Psoas muscle (tissue), 8 donors: ENCODE measurements around the gene B4GALT2. TPM values are rescaled to one million over a fixed set of nuclear protein-coding genes. Genes with fewer than 3 reads are reported as not detected.
A peak's percentile ranks its signal among the peaks of the same experiment; 100 is the strongest.

ENCODE experiments used
- ATAC-seq, 4 donors: fragments of 200-7000 bp; cut with Tn5 transposase; one replicate each; pipeline ENCODE4 v1.9.1; 2020; ENCODE audit warnings: moderate library complexity in 3 of 4, mild to moderate bottlenecking in 2 of 4
- DNase-seq, 2 donors: peaks; one replicate each; pipeline ENCODE4 v3.0.0-alpha.2; 2020
- H3K27ac ChIP-seq: fragments of 200-600 bp; one replicate; pipeline ENCODE4 v1.8.0; 2022
- H3K27me3 ChIP-seq, 3 donors: fragments of 200-600 bp in 1 of 3; one replicate each; pipeline versions ENCODE4 v1.6.1 to v1.8.0; 2013 to 2022; ENCODE audit warnings: low read length in 2 of 3, mild to moderate bottlenecking in 2 of 3, moderate library complexity in 1 of 3; ENCODE audit not compliant: insufficient read depth in 3 of 3
- H3K36me3 ChIP-seq, 2 donors: fragments of 200-600 bp in 1 of 2; one replicate each; pipeline versions ENCODE4 v1.6.1 to v1.8.0; 2013 to 2022; ENCODE audit warnings: low read depth in 1 of 2, mild to moderate bottlenecking in 1 of 2, moderate library complexity in 1 of 2; ENCODE audit not compliant: insufficient read depth in 1 of 2
- H3K4me1 ChIP-seq: fragments of 200-600 bp; one replicate; pipeline ENCODE4 v1.8.0; 2022
- H3K4me3 ChIP-seq: fragments of 200-600 bp; one replicate; pipeline ENCODE4 v1.8.0; 2022; ENCODE audit warnings: mild to moderate bottlenecking
- H3K9me3 ChIP-seq: fragments of 200-600 bp; one replicate; pipeline ENCODE4 v1.8.0; 2022
- CTCF ChIP-seq: fragments of 200-600 bp; IDR thresholded peaks from one replicate; pipeline ENCODE4 v1.8.0; 2022; ENCODE audit warnings: antibody characterized with exemption
- WGBS, 3 donors: extraction: QIAGEN DNeasy Blood & Tissue Kit; methylation state at CpG; one replicate each; pipeline versions ENCODE4 v1.1.6 to v1.1.7; 2013; 5-methylcytosine and 5-hydroxymethylcytosine counted together
- intact Hi-C, 2 donors: fragments of 100-400 bp; cut with DNase I; formaldehyde crosslinking; loops; one replicate each; pipeline versions ENCODE4 v1.11.0 to v1.14.2; 2022
- polyA plus RNA-seq, 3 donors: library from polyadenylated mRNA; stranded (reverse); fragments of 200-250 nt; gene quantifications; one replicate each; pipeline ENCODE4 v1.2.3, GENCODE V29; 2013
- total RNA-seq, 4 donors: library from RNA; stranded (reverse); fragmentation: NEBNext Ultra II Directional in 2 of 4; extraction: Animal tissue kit (Norgen Biotek cat#: 25700) in 2 of 4; gene quantifications; one replicate each; pipeline versions ENCODE4 v1.2.1 to v1.2.4, GENCODE V29; 2021 to 2023
- donor health status: healthy with polysubstance abuse.
- donor health status: DM: no; HTN: no; CAD: no; lungs with moderate emphysema.
- donor health status: Bipolar disorder and iron deficiency.
- donor health status: healthy.
- donor health status: DM: yes; HTN: yes; CAD: no.
- donor health status: DM: no; HTN: no; CAD: no.
- donor health status: DM: no; HTN: no; CAD: no.
- donor health status: DM: yes; HTN: yes; CAD: no.

Gene B4GALT2
- total and polyA plus RNA-seq, 7 donors, result 33.5 to 81.0 (median 54.9) TPM

- Histone ChIP-seq H3K36me3 (peaks cover 2 to 41% of the 10 kb centered on the region in 2 donors), H3K27ac (peak overlapping the region; percentile 97), H3K4me1 (peaks cover 28% of the 10 kb centered on the region), H3K27me3 (no peaks in the 10 kb centered on the region), H3K9me3 (no peaks in the 10 kb centered on the region), H3K4me3 (peak overlapping the region; percentile 99)
- DNase-seq, result no peak
- ATAC-seq, result no peak
- intact Hi-C loops, result loop anchor here in 1 of 2 donors (2.0 kb wide), 1 partner anchor 20 kb away; no protein-coding TSS in a partner anchor
- 38 to 53% (median 43%) methylated on average over 5 of the region's 5 CpGs for WGBS, 3 donors
- no peak for TF ChIP-seq CTCF
Observed at GRCh38 chr1:43970502-43970901, 8.5 kb upstream of the B4GALT2 start.

- H3K27me3 ChIP-seq, result no peaks in the 10 kb centered on the region
- H3K4me1 ChIP-seq, result peaks cover 32% of the 10 kb centered on the region
- intact Hi-C loops, result loop anchor here in 1 of 2 donors (2.0 kb wide), 1 partner anchor 20 kb away; no protein-coding TSS in a partner anchor
Observed at GRCh38 chr1:43970911-43971310, 8.1 kb upstream of the B4GALT2 start.

GRCh38 chr1:43971336-43971980, 7.6 kb upstream of the B4GALT2 start:
- 64 to 82% (median 68%) methylated on average over 17 of the region's 17 CpGs for WGBS, 3 donors
- intact Hi-C loops, result loop anchor here in 1 of 2 donors (2.0 kb wide), 1 partner anchor 21 kb away; no protein-coding TSS in a partner anchor
- H3K4me1 ChIP-seq, result peaks cover 38% of the 10 kb centered on the region
- H3K36me3 ChIP-seq, result peaks cover 2 to 37% of the 10 kb centered on the region in 2 donors
- ATAC-seq (peak; percentile 38 to 53 (median 48)), DNase-seq (peak; percentile 63 to 88)
- no peaks in the 10 kb centered on the region for H3K9me3 ChIP-seq
- H3K27ac ChIP-seq, result peak overlapping the region; percentile 97
- no peaks in the 10 kb centered on the region for H3K27me3 ChIP-seq
- no peak for TF ChIP-seq CTCF
- H3K4me3 ChIP-seq, result peak overlapping the region; percentile 99

More at GRCh38 chr1:43970911-43971310, 8.1 kb upstream of the B4GALT2 start:
- H3K4me3 ChIP-seq, result peak overlapping the region; percentile 99
- no peak for TF ChIP-seq CTCF
- H3K36me3 ChIP-seq, result peaks cover 2 to 37% of the 10 kb centered on the region in 2 donors
- ATAC-seq, result no peak
- peak overlapping the region; percentile 97 for H3K27ac ChIP-seq
- no peak for DNase-seq
- WGBS, 3 donors, result 85 to 93% (median 89%) methylated on average over 9 of the region's 9 CpGs
- no peaks in the 10 kb centered on the region for H3K9me3 ChIP-seq

- intact Hi-C loops, result no loop called here
Observed at GRCh38 chr1:43973981-43974442, 5.0 kb upstream of the B4GALT2 start.

More at GRCh38 chr1:43973981-43974442, 5.0 kb upstream of the B4GALT2 start:
- WGBS, 3 donors, result 23 to 32% (median 25%) methylated on average over 9 of the region's 9 CpGs
- no peak for TF ChIP-seq CTCF
- ATAC-seq (no peak), DNase-seq (no peak)
- peaks cover 2 to 40% of the 10 kb centered on the region in 2 donors for H3K36me3 ChIP-seq
- peaks cover 51% of the 10 kb centered on the region for H3K4me1 ChIP-seq
- no peaks in the 10 kb centered on the region for H3K27me3 ChIP-seq
- peak overlapping the region; percentile 94 for H3K4me3 ChIP-seq
- no peaks in the 10 kb centered on the region for H3K9me3 ChIP-seq
- H3K27ac ChIP-seq, result peak overlapping the region; percentile 97
